GM23338 (cell line): ENCODE results near the gene SLC16A13. TPM values are rescaled to one million over a fixed set of nuclear protein-coding genes. Genes with fewer than 3 reads are reported as not detected.
A peak's percentile ranks its signal among the peaks of the same experiment; 100 is the strongest.

Experiments used
- ATAC-seq: fragments of 200-7000 bp; cut with Tn5 transposase; 3 replicates; pipeline ENCODE4 v1.9.1; 2020
- DNase-seq: peaks from one replicate; pipeline ENCODE4 v3.0.0-alpha.2; 2015; ENCODE audit warnings: low spot score
- H2AFZ ChIP-seq: fragments of 200-600 bp; sonication (generic); 2 replicates; pipeline ENCODE4 v1.8.0; 2016; ENCODE audit warnings: antibody characterized with exemption, mild to moderate bottlenecking, moderate library complexity
- H3F3A ChIP-seq: fragments of 200-600 bp; sonication (generic); replicated peaks from 2 replicates; pipeline ENCODE4 v1.8.0; 2017; ENCODE audit warnings: antibody characterized with exemption, mixed run types, low read depth
- H3K27ac ChIP-seq: fragments of 200-600 bp; sonication (generic); 2 replicates; pipeline ENCODE4 v1.6.1; 2016; ENCODE audit warnings: low read depth
- H3K27me3 ChIP-seq: fragments of 200-600 bp; sonication (generic); 2 replicates; pipeline ENCODE4 v1.8.0; 2016; ENCODE audit warnings: mild to moderate bottlenecking, mixed run types, moderate library complexity; ENCODE audit not compliant: insufficient read depth
- H3K36me3 ChIP-seq: fragments of 200-600 bp; sonication (generic); 2 replicates; pipeline ENCODE4 v1.8.0; 2016; ENCODE audit warnings: mild to moderate bottlenecking; ENCODE audit not compliant: insufficient read depth
- H3K4me1 ChIP-seq: fragments of 200-600 bp; sonication (generic); 2 replicates; pipeline ENCODE4 v1.8.0; 2016; ENCODE audit warnings: mild to moderate bottlenecking, moderate library complexity; ENCODE audit not compliant: insufficient read depth
- H3K4me2 ChIP-seq: fragments of 200-600 bp; sonication (generic); 2 replicates; pipeline ENCODE4 v1.7.1; 2017; ENCODE audit warnings: mixed run types
- H3K4me3 ChIP-seq: fragments of 200-600 bp; sonication (generic); 2 replicates; pipeline ENCODE4 v1.6.1; 2016; ENCODE audit warnings: mixed run types
- H3K79me2 ChIP-seq: fragments of 200-600 bp; sonication (generic); replicated peaks from 2 replicates; pipeline ENCODE4 v1.8.0; 2017; ENCODE audit warnings: mild to moderate bottlenecking; ENCODE audit not compliant: insufficient read depth
- H3K9me2 ChIP-seq: fragments of 200-600 bp; sonication (generic); 2 replicates; pipeline ENCODE4 v1.8.0; 2017; ENCODE audit not compliant: insufficient read depth
- H4K20me1 ChIP-seq: fragments of 200-600 bp; sonication (generic); replicated peaks from 2 replicates; pipeline ENCODE4 v1.8.0; 2017; ENCODE audit warnings: mild to moderate bottlenecking; ENCODE audit not compliant: insufficient read depth
- H3K27ac Mint-ChIP-seq: 2 replicates; pipeline ENCODE4 v1.8.0; 2020; ENCODE audit warnings: inconsistent platforms, mild to moderate bottlenecking, moderate library complexity, mixed read lengths
- H3K27me3 Mint-ChIP-seq: 3 replicates; pipeline ENCODE4 v1.8.0; 2022; ENCODE audit warnings: low read depth, mild to moderate bottlenecking, moderate library complexity, mixed read lengths, inconsistent platforms; ENCODE audit not compliant: insufficient read depth, poor library complexity
- H3K36me3 Mint-ChIP-seq: 3 replicates; pipeline ENCODE4 v1.8.0; 2021; ENCODE audit warnings: low read depth, mild to moderate bottlenecking, inconsistent platforms, moderate library complexity, mixed read lengths
- H3K4me1 Mint-ChIP-seq: 3 replicates; pipeline ENCODE4 v1.8.0; 2020; ENCODE audit warnings: mild to moderate bottlenecking, inconsistent platforms, mixed read lengths
- H3K4me3 Mint-ChIP-seq: 3 replicates; pipeline ENCODE4 v1.8.0; 2021; ENCODE audit warnings: moderate library complexity, mild to moderate bottlenecking, inconsistent platforms, mixed read lengths
- H3K9me3 Mint-ChIP-seq: 3 replicates; pipeline ENCODE4 v1.8.0; 2020; ENCODE audit warnings: moderate library complexity, mild to moderate bottlenecking, inconsistent platforms, mixed read lengths
- EZH2 ChIP-seq: fragments of 200-600 bp; sonication (generic); IDR thresholded peaks from one replicate; pipeline ENCODE4 v1.8.0; 2017; ENCODE audit warnings: antibody characterized with exemption, mild to moderate bottlenecking, low read depth; ENCODE audit not compliant: unreplicated experiment
- EZH2phosphoT487 ChIP-seq: fragments of 200-600 bp; sonication (generic); IDR thresholded peaks from one replicate; pipeline ENCODE4 v1.8.1; 2018; ENCODE audit warnings: antibody characterized with exemption; ENCODE audit not compliant: unreplicated experiment
- NANOG ChIP-seq: IDR thresholded peaks from 2 replicates; pipeline ENCODE4 v1.6.1; 2016; ENCODE audit warnings: antibody characterized with exemption, borderline replicate concordance
- POLR2AphosphoS5 ChIP-seq: IDR thresholded peaks from 2 replicates; pipeline ENCODE4 v1.6.1; 2016; ENCODE audit warnings: antibody characterized with exemption, low read depth
- STAT1 ChIP-seq: IDR thresholded peaks from one replicate; pipeline ENCODE4 v1.6.1; 2016; ENCODE audit warnings: antibody characterized with exemption; ENCODE audit not compliant: unreplicated experiment
- ZNF331 ChIP-seq: fragments of 250-450 bp; sonication (Bioruptor Pico); IDR thresholded peaks from 2 replicates; pipeline ENCODE4 v1.5.0; 2020; ENCODE audit warnings: low read depth, mild to moderate bottlenecking, moderate library complexity
- long read RNA-seq: library from polyadenylated mRNA; unstranded; transcript quantifications from one replicate; pipeline ENCODE4 v2.0.0, GENCODE V29; 2020; ENCODE audit not compliant: unreplicated experiment
- polyA plus RNA-seq: library from polyadenylated mRNA; unstranded; fragments of >200 nt; fragmentation: Nextera tagmentation; extraction: Ambion mirVana; gene quantifications from 2 replicates; pipeline ENCODE4 v1.2.1, GENCODE V29; 2016
- total RNA-seq: library from RNA; depleted of rRNA; stranded (reverse); fragments of >200 nt; shearing (Covaris generic); gene quantifications from 2 replicates; pipeline ENCODE4 v1.2.3, GENCODE V29; 2014; rRNA removed
- TF ChIP-seq, protein P1 (sequence below), 2 experiments: fragments of 200-600 bp in 1 of 2; sonication (generic) in 1 of 2; conservative IDR thresholded peaks; 2 replicates each; pipeline versions ENCODE4 v1.5.1 to v1.6.1; 2016 to 2017; ENCODE audit warnings: antibody characterized with exemption in 2 of 2, low read depth in 2 of 2, mild to moderate bottlenecking in 2 of 2, moderate library complexity in 1 of 2
- TF ChIP-seq, protein P2 (sequence below): IDR thresholded peaks from 2 replicates; pipeline ENCODE4 v1.6.1; 2016; ENCODE audit warnings: antibody characterized with exemption
- TF ChIP-seq, protein P3 (sequence below): fragments of 250-450 bp; sonication (Bioruptor Pico); IDR thresholded peaks from 2 replicates; pipeline ENCODE4 v1.5.0; 2020; ENCODE audit warnings: mild to moderate bottlenecking, moderate library complexity

SLC16A13 gene, protein sequence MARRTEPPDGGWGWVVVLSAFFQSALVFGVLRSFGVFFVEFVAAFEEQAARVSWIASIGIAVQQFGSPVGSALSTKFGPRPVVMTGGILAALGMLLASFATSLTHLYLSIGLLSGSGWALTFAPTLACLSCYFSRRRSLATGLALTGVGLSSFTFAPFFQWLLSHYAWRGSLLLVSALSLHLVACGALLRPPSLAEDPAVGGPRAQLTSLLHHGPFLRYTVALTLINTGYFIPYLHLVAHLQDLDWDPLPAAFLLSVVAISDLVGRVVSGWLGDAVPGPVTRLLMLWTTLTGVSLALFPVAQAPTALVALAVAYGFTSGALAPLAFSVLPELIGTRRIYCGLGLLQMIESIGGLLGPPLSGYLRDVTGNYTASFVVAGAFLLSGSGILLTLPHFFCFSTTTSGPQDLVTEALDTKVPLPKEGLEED
- total RNA-seq (4.4 and 4.7 TPM in 2 replicates), polyA plus RNA-seq (1.2 and 2.2 TPM in 2 replicates)
- long read RNA-seq, partial matches to known transcripts: 0 of 2 reads
- long read RNA-seq, other reads (novel, unspliced or antisense): 0 of 2 reads

DNA sequence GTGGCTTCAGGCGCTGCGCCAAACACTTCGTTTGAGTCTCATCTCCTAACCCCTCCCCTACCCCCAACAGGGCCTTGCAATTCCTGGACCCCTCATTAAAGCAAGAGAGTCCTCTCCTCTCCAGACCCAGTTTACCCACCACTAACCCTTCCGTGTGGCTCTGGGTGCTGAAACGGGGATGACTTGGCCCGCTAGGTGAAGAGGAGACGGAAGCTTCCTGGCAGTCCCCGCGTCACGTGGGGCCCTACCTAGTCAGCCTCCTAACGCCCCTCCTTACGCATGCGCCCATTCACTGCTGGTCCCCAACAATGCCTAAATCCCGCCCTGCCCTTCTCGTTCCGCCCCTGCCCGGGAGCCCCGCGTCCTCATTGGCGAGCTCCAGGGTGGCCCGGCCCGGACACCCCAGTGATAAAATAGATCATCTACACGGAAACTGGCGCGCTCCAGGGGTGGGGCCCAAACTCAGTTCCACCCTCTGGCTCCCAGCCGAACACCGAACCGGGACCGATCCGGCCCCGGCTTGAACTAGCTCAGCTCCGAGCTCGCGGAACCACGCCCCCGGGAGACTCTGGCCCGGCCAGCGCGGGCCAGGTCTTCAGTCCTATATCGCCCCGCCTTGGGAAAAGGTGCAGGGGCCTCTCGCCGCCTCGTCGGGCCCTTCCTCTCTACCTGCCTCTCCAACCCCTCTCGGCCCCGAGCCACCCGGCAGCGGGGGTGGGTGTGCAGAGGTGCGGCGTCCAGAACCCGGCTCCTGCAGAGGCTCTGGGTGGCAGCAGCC is at the start of gene SLC16A13:
TSS of gene SLC16A13 (plus strand) at position 425 of the 778 bp plus-strand sequence. CDS start 368 bp downstream, outside the sequence.
- H3K4me3 Mint-ChIP-seq: peak within 1 kb of the TSS; percentile 92
- TF ChIP-seq STAT1: no peak
- peak; percentile 91 for TF ChIP-seq POLR2AphosphoS5
- peaks cover 10% of the 10 kb centered on the region for H3K4me1 ChIP-seq
- peak within 1 kb of the TSS; percentile 99 for H3K4me2 ChIP-seq
- peak; percentile 99 for DNase-seq
- H3K9me3 Mint-ChIP-seq: 0 out of 3 replicates have a peak, but pooled peaks cover 3% of the 10 kb centered on the region
- H3K9me2 ChIP-seq: no peaks in the 10 kb centered on the region
- no peaks in the 10 kb centered on the region for H3K36me3 ChIP-seq
- H4K20me1 ChIP-seq: no peaks in the 10 kb centered on the region; the same call in 1 of the 2 replicates
- H3K79me2 ChIP-seq: no peaks in the 10 kb centered on the region
- H3K4me3 ChIP-seq: peak within 1 kb of the TSS; percentile 97
- H3K4me1 Mint-ChIP-seq: peaks cover 17% of the 10 kb centered on the region
- no peaks in the 10 kb centered on the region; the same call in 1 of the 2 replicates for H3K27me3 ChIP-seq
- H3K27ac ChIP-seq: peak within 1 kb of the TSS; percentile 85; the same call in 1 of the 2 replicates
- peaks cover 8% of the 10 kb centered on the region; the same call in 1 of the 2 replicates for H3F3A ChIP-seq
- peaks cover 3% of the 10 kb centered on the region; the same call in 1 of the 3 replicates for H3K36me3 Mint-ChIP-seq
- ATAC-seq: peak; percentile 90
- H3K27ac Mint-ChIP-seq: peak within 1 kb of the TSS; percentile 91
- H2AFZ ChIP-seq: peak within 1 kb of the TSS; percentile 100
- H3K27me3 Mint-ChIP-seq: peaks cover 8% of the 10 kb centered on the region

DNA sequence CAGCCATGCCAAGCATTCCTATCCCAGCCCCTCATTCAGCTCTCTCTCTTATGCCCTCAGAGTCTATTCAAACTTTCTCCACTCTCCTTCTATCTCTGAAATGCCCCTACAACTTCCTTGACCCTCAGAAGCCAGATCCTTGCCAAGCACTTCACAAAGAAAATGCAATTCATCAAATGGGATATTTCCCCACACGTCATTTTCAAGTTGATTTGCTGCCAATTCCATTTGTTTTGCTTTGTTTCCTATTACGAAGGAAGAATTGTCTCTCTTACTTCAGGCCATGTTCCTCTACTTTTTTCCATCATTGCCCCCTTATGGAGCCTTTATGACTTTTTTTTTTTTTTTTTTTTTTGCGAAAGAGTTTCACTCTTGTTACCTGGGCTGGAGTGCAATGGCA is 49.1 kb upstream of the SLC16A13 start:
- no peaks in the 10 kb centered on the region for H3K36me3 ChIP-seq
- no peak for DNase-seq
- no peak overlapping the region for H3K4me2 ChIP-seq
- no peaks in the 10 kb centered on the region for H3K9me2 ChIP-seq
- H3K27me3 Mint-ChIP-seq: peaks cover 7% of the 10 kb centered on the region
- H3K4me1 Mint-ChIP-seq: no peaks in the 10 kb centered on the region
- H4K20me1 ChIP-seq: no peaks in the 10 kb centered on the region; the same call in 1 of the 2 replicates
- TF ChIP-seq EZH2 (no peak), STAT1 (no peak), ZNF331 (CRISPR knock-in tag) (no peak), POLR2AphosphoS5 (no peak), NANOG (no peak), EZH2phosphoT487 (no peak)
- TF ChIP-seq, protein P1, sequence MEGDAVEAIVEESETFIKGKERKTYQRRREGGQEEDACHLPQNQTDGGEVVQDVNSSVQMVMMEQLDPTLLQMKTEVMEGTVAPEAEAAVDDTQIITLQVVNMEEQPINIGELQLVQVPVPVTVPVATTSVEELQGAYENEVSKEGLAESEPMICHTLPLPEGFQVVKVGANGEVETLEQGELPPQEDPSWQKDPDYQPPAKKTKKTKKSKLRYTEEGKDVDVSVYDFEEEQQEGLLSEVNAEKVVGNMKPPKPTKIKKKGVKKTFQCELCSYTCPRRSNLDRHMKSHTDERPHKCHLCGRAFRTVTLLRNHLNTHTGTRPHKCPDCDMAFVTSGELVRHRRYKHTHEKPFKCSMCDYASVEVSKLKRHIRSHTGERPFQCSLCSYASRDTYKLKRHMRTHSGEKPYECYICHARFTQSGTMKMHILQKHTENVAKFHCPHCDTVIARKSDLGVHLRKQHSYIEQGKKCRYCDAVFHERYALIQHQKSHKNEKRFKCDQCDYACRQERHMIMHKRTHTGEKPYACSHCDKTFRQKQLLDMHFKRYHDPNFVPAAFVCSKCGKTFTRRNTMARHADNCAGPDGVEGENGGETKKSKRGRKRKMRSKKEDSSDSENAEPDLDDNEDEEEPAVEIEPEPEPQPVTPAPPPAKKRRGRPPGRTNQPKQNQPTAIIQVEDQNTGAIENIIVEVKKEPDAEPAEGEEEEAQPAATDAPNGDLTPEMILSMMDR (conservative IDR thresholded peaks at IDR 0.05; ENCODE audit: low read depth in 2 of 2): no peak
- TF ChIP-seq, protein P2, sequence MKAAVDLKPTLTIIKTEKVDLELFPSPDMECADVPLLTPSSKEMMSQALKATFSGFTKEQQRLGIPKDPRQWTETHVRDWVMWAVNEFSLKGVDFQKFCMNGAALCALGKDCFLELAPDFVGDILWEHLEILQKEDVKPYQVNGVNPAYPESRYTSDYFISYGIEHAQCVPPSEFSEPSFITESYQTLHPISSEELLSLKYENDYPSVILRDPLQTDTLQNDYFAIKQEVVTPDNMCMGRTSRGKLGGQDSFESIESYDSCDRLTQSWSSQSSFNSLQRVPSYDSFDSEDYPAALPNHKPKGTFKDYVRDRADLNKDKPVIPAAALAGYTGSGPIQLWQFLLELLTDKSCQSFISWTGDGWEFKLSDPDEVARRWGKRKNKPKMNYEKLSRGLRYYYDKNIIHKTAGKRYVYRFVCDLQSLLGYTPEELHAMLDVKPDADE: no peak
- TF ChIP-seq, protein P3, sequence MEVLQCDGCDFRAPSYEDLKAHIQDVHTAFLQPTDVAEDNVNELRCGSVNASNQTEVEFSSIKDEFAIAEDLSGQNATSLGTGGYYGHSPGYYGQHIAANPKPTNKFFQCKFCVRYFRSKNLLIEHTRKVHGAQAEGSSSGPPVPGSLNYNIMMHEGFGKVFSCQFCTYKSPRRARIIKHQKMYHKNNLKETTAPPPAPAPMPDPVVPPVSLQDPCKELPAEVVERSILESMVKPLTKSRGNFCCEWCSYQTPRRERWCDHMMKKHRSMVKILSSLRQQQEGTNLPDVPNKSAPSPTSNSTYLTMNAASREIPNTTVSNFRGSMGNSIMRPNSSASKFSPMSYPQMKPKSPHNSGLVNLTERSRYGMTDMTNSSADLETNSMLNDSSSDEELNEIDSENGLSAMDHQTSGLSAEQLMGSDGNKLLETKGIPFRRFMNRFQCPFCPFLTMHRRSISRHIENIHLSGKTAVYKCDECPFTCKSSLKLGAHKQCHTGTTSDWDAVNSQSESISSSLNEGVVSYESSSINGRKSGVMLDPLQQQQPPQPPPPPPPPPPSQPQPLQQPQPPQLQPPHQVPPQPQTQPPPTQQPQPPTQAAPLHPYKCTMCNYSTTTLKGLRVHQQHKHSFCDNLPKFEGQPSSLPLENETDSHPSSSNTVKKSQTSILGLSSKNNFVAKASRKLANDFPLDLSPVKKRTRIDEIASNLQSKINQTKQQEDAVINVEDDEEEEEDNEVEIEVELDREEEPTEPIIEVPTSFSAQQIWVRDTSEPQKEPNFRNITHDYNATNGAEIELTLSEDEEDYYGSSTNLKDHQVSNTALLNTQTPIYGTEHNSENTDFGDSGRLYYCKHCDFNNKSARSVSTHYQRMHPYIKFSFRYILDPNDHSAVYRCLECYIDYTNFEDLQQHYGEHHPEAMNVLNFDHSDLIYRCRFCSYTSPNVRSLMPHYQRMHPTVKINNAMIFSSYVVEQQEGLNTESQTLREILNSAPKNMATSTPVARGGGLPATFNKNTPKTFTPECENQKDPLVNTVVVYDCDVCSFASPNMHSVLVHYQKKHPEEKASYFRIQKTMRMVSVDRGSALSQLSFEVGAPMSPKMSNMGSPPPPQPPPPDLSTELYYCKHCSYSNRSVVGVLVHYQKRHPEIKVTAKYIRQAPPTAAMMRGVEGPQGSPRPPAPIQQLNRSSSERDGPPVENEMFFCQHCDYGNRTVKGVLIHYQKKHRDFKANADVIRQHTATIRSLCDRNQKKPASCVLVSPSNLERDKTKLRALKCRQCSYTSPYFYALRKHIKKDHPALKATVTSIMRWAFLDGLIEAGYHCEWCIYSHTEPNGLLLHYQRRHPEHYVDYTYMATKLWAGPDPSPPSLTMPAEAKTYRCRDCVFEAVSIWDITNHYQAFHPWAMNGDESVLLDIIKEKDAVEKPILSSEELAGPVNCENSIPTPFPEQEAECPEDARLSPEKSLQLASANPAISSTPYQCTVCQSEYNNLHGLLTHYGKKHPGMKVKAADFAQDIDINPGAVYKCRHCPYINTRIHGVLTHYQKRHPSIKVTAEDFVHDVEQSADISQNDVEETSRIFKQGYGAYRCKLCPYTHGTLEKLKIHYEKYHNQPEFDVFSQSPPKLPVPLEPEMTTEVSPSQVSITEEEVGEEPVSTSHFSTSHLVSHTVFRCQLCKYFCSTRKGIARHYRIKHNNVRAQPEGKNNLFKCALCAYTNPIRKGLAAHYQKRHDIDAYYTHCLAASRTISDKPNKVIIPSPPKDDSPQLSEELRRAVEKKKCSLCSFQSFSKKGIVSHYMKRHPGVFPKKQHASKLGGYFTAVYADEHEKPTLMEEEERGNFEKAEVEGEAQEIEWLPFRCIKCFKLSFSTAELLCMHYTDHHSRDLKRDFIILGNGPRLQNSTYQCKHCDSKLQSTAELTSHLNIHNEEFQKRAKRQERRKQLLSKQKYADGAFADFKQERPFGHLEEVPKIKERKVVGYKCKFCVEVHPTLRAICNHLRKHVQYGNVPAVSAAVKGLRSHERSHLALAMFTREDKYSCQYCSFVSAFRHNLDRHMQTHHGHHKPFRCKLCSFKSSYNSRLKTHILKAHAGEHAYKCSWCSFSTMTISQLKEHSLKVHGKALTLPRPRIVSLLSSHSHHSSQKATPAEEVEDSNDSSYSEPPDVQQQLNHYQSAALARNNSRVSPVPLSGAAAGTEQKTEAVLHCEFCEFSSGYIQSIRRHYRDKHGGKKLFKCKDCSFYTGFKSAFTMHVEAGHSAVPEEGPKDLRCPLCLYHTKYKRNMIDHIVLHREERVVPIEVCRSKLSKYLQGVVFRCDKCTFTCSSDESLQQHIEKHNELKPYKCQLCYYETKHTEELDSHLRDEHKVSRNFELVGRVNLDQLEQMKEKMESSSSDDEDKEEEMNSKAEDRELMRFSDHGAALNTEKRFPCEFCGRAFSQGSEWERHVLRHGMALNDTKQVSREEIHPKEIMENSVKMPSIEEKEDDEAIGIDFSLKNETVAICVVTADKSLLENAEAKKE (CRISPR knock-in tag): no peak
- H2AFZ ChIP-seq: no peak overlapping the region
- H3K27ac ChIP-seq: no peak overlapping the region
- H3K36me3 Mint-ChIP-seq: no peaks in the 10 kb centered on the region
- no peak overlapping the region for H3K27ac Mint-ChIP-seq
- no peak for ATAC-seq
- H3K79me2 ChIP-seq: no peaks in the 10 kb centered on the region
- no peaks in the 10 kb centered on the region for H3K4me1 ChIP-seq
- H3K27me3 ChIP-seq: peaks cover 2% of the 10 kb centered on the region; the same call in 1 of the 2 replicates
- no peaks in the 10 kb centered on the region for H3K9me3 Mint-ChIP-seq
- H3F3A ChIP-seq: no peaks in the 10 kb centered on the region
- H3K4me3 ChIP-seq: no peak overlapping the region
- no peak overlapping the region for H3K4me3 Mint-ChIP-seq
